Stimulated activated CD4-positive, alpha-beta T cell treated with anti-CD3 and anti-CD28 coated beads, Interleukin-4, amount 100 ng/mL, for 4 hours (primary cell): Measurements from ENCODE around the gene MORC2.
A peak's percentile ranks its signal among the peaks of the same experiment; 100 is the strongest.

Experiments used
- DNase-seq, 2 experiments: peaks; one replicate each; pipeline ENCODE4 v3.0.0-alpha.2; 2020

The MORC2 gene

DNA sequence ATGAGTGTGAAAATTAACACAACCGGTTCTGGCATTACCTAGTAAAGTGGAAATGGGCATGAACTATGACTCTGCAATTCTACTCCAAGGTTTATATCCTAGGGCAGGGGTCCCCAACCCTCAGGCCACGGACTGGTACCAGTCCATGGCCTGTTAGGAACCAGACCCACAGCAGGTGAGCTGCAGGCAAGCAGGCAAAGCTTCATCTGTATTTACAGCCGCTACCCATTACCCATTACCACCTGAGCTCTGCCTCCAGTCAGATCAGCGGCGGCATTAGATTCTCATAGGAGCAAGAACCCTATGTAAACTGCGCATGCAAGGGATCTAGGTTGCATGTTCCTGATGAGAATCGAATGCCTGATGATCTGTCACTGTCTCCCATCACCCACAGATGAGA is 49.8 kb downstream of the MORC2 start:
- DNase-seq = no peak

DNA sequence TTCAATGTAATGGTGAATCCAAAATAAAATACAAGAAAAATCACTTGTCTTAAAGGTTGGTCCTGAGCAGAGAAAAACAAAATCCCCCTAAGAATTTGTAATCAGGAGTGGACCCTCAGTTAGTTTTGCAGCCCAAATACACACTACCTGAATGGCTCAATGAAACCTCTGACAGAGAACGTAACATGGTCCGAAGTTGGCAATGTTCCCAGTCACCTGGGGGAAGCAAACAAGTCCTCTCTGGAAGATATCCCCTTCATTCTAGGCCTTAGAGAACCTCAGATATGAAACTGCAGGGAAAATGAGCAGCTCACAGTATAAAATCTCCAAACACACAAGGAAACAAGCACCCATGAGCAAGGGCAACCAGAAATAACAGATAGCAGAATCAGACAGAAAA is 58.2 kb downstream of the MORC2 start:
- DNase-seq = no peak

DNA sequence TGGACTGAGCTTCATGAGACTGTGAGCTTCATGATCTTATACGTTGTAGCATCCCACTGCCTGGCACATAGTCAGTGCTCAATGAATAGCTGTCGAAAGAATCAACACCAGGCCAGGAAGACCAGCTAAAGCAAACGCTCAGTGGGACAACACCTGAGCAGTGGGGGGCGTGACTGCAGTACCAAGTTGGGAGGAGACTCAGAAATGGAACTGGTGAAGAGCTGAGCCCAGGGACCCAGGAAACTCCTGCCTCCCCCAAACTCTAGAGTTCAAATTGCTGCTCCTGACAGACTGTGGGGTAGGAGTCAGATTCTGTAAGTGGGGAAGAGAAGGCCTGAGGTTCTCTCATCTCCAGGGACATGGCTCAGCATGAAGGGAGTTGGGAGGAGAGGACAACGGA is 59.3 kb downstream of the MORC2 start:
- DNase-seq = no peak

DNA sequence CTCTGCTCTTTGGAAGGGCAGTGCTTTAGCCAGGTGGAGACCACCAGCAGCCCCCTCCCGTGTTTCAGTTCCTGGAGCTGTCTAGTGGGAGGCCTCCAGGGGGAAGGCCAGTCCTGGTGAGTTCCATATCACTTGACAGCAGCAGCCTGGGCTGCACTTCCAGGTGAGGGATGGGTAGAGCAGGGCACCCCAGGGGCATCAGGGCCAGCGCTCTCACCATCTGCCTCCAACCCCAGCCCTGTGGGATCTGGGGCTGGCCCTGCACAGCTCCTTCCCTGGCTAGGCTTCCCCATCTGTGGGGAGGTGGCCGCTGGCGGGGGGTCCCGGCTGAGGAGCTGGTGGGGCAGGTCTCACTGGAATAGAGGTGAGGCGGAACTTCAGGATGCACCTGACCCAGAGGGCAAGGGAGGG is 60.5 kb downstream of the MORC2 start:
- no peak for DNase-seq

DNA sequence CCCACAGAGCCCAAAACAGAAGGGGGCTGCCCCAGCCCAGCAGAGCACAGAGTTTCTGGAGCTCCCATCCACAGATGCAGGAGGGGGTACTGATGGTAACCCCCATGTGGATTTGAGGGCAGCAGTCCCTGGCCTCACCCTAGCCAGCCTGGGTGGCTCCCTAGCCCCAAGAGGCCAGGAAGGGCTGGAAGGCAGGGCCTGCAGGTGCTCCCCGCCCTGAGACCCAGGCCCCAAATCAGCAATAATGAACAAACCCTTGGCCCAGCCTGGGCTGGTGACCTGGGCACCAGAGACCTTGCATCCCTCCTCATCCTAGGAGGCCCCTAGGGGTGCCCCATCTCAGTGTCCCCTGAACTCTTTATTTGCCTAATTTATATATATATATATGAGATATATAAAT is 61.6 kb downstream of the MORC2 start:
- no peak for DNase-seq

DNA sequence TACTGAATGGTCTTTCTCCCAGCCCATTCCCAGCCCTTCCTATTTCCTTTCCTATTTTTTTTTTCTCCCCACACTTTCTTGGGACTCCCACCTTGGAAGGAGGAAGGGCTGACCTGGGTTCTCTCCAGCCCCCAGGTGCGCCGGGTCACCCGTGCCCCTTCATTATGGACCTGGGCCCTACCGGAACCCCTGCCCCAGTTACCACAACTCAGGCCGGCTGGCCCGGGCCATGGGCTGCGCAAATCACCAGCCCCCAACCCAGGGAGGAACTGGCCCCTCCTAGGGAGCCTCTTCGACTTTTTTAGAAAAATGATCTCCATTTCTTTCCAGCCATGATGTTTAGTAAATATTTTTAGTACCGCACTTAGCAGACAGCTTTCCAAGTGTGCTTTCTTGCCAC is 62.2 kb downstream of the MORC2 start:
- DNase-seq = no peak

DNA sequence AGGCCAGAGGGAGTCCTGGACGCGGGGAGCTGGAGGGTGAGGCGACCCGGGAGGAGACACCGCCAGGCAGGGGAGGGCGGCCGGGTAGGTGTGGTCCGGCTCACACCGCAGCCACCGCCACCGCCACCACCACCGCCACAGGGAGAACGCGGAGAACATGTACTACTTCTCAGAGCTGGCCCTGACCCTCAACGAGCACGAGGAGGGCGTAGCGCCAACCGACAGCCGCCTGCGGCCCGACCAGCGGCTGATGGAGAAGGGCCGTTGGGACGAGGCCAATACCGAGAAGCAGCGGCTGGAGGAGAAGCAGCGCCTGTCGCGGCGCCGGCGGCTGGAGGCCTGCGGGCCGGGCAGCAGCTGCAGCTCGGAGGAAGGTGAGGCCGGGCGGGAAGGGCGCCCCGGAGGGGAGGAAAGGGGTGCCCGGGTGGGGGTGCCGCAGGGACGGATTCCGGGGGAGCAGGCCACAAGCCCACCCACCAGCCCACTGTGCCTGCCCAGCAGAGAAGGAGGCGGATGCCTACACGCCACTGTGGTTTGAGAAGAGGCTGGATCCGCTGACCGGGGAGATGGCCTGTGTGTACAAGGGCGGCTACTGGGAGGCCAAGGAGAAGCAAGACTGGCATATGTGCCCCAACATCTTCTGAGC is 62.8 kb downstream of the MORC2 start:
- no peak for DNase-seq

DNA sequence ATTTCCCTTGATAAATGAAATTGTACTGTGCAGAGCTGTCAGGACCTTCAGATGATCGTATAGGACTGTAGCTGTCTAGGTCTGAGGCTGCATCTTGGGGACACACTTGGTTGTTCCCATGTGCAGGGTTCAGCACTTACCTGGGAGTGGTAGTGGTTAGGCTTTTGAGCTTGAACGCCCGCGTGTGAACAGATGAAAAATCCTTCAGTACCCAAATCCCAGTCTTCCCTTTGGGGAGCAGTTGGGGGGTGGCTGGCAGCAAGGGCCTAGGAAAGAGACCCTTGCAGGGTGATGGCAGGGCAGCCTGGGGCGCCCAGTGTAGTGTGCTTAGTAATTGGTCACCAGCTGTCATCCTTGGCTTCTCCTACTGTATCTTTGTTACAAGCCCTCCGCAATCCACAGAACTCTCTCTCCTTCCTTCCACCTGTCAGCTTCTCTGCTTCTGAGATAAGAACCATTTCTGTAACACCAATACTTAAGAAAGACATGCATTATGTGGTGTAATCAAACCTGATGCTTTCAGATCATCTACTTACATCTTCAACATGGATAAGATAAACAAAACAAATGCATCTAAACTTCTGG is 64.6 kb downstream of the MORC2 start:
- no peak for DNase-seq

DNA sequence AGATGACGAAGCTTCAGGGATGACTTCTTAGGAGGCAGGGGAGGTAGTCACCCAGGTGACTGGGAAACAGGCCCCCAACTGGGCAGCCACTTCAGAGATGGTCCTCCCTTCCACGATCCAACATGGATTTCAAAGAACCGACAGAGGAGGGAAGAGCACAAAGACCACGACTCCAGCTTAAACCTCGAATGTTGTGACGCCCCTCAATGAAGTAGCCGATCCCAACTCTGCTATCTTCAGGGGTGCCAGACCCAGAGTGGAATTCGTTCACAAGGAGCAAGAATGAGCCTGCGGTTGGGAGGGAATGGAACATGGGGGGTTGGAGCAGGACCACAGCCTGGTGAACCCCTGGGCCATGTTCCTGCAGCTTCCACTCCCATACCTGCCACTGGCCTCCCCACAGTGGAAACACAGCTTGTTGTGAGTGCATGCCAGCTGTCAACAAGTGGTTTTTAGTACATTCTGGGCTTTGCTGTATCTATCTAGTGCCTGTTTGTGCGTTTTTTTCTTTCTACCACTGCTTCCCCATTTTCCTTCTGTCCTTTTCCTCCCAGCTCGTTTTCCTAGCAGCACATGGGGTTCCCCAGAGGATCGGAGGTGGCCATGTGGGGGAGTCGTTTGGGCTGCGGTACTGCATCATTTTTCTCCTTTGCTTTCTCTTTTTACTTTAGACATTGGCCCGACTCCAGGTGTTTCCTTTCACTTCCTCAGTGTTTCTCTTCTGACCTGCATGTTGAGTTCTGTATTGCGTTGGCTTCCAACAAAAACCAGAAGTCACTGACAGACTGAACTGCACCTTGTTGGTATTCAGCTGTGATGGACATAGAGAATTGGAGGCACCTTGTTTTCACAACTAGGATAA is 65.8 kb downstream of the MORC2 start:
- no peak for DNase-seq

DNA sequence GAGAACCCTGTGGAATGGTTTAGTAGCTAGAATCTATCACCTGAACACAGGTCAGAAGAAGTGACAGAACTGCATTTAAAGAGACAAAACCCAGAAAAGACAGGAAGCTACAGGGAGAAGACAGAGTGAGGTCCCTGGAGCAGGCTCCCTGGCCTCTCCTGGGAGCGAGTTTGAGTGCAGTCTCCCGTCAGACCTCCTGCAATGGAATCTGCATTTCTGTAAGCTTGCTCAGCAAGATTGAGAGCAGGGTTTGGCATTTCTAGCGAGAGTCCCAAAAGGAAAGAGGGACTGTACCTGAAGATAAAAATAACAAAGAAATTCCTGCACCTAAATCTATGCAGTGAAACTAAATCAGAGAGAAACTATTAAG is 74.2 kb downstream of the MORC2 start:
- no peak for DNase-seq

DNA sequence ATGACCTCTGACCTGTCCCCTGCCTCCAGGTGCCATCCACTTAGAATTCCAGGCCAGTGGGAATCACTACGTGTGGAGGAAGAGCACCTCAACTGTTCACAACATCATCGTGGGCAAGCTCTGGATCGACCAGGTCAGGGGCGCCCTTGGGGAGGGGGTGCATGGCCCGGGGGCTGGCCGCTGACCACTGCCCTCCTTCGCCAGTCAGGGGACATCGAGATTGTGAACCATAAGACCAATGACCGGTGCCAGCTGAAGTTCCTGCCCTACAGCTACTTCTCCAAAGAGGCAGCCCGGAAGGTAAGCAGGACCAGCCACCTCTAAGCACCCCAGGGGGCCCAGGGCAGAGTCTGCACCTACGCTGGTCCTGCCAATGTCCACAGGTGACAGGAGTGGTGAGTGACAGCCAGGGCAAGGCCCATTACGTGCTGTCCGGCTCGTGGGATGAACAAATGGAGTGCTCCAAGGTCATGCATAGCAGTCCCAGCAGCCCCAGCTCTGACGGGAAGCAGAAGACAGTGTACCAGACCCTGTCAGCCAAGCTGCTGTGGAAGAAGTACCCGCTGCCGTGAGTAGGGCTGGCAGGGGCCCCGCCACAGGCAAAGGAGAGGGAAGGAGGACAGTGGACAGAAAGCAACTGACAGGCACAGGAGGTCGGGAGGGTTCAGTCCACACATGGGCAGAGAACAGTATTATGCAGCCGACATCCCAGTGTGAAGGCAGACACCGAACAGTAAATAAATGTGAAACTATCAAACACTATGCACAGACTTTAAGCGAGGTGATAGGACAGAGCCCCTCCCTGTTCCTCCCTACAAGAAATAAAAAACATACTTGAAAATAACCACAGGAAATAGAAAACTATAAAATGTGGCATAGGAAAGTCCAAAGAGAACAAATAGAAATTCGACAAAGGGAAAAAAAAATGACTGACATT is 74.9 kb downstream of the MORC2 start:
- no peak for DNase-seq

DNA sequence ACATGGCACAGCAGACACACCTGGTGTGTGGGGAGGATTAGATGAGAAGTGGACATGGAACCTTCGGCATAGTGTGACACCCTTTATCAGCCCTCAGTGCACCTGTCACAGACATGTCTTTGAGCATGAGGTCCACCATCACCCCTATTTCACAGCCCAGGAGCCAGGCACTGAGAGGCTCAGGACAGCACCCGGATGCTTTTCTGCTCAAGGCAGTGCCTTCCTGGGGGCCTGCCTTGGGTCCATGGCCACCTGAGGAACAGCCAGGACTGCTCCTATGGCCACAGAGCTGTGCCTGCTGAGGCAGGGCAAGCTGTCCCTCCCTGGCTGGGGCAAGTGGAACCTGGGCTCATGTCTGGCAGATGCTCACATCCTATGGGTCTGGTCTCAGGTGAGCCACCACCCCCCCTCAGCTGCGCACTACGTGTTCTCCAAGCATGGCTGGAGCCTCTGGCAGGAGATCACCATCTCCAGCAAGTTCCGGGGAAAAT is 75.8 kb downstream of the MORC2 start:
- DNase-seq = no peak

DNA sequence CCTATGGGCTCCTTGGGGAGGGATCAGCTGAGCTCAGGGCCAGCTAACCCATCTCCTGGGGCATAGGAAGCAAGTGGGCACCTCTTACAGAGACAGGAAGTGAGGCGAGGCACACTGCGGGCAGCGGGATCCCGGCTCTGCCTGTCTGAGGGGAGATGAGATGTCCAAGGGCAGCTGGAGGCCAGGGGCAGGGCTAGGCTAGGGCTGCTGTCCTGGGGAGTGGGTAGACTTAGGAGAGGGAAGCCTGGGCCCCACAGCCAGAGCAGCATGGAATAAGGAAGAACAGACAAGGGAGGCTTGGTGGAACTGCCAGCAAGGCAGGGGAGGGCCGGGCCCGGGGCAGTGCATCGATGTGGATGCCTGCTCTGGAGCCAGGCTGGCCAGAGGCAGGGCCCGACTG is 76.3 kb downstream of the MORC2 start:
- no peak for DNase-seq

DNA sequence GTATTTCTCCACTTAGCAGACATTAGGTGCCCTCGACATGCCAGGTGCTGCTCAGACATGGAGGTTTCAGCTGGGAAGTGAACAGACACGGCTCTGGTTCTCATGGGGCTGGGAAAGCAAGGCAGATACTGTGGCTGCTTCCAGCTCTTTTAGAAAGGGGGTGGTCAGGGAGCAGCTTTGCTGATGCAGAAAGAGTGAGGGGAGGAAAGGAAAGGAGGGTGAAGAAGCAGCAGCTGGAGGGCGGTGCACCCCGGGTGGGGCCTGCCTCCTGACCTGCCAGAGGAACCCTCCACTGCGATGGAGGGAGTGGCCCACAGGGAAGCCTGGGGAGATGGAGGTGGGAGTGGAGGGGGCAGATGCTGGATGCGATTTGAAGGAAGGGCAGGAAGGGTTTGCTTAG is 76.8 kb downstream of the MORC2 start:
- DNase-seq = no peak

DNA sequence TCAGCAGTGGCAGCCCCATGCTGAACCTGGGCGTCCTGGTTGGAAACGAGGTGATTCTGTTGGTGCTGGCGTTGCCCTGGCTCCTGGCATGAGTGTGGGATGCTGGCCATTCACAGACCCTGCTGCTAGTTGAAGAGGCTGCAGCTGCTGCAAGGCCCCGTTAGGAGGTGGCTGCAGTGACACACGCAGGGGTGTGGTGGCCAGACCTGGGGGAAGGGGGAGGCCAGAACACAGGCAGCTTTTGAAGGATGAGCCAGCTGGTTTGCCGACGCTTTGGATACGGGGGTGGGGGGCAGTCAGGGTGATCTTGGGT is 77.2 kb downstream of the MORC2 start:
- DNase-seq = no peak

DNA sequence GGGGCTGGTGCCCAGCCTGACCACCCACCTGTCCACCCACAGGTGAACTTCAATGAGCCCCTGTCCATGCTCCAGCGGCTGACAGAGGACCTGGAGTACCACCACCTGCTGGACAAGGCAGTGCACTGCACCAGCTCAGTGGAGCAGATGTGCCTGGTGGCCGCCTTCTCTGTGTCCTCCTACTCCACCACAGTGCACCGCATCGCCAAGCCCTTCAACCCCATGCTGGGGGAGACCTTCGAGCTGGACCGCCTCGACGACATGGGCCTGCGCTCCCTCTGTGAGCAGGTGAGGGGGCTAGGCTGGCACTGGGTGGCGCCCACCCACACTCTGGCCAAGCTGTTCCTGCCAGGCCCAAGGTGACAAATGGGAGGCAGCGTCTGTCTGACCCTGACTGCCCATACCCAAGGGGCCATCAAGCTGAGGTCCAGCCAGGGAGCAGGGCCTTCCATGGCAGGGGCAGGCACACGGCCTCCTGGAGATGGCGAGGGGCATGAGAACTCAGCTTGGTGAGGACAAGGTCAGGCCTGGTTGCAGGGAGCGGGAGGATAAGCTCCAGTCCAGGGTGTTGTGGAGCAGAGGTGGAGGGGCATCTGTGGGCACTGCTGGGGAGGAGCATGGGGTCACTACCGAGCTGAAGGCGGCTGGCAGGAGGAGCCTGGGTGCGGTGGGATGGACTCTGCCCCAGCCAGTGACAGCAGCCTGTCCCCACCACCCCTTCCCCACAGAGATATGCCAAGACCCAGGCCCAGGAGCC is 77.7 kb downstream of the MORC2 start:
- DNase-seq = peak; percentile 13 to 27

DNA sequence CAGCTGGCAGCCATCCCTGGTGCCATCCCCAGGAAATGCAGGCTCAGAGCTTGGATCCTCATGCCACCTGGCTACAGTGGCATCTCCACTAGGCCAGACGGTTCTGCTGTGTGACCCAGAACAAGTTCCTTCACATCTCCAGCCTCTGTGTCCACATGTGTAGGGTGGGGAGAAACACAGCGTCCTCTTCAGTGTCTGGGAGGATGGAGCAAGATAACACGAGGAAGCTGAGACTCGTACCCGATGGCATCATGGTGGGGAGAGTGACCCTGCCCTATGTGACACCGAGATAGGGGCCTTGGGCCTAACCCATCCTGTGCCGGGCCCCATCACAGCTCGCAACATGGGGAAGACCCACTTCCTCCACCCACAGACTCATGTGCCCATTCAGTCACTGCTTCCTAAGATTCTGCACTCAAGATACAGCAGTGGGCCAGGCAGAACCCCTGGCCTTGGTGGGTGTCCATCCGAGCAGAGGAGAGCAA is 78.5 kb downstream of the MORC2 start:
- DNase-seq = no peak

DNA sequence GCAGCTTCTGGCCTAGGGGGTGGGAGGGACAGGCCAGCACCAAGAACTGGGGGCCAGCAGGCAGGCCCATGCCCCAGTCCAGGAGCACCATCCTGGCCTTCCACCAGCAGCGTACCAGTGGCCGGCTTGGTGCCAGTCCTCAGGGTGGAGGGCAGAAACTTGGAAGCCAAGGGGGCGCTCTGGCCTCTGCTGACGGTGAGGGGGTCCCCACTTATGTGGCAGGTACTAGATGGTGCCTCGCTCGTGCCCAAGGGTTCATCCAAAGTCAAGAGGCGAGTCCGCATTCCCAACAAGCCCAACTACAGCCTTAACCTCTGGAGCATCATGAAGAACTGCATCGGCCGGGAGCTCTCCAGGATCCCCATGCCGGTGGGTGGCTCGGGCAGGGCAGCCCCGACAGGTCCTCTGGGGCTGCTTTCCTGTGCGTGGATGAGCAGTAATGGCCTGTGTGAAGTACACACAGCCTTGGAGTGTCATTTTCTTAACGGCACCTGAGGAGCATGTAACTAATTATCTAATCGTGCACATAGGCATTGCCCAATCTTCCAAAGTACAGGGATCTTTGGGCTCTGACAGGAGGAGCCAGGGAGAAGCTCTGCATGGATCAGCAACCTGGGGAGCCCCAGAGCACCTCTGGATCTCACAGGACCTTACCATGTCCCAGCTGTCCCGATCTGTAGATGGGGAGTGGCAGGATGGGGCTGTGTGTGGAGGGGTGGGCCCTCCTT is 79.1 kb downstream of the MORC2 start:
- no peak for DNase-seq

DNA sequence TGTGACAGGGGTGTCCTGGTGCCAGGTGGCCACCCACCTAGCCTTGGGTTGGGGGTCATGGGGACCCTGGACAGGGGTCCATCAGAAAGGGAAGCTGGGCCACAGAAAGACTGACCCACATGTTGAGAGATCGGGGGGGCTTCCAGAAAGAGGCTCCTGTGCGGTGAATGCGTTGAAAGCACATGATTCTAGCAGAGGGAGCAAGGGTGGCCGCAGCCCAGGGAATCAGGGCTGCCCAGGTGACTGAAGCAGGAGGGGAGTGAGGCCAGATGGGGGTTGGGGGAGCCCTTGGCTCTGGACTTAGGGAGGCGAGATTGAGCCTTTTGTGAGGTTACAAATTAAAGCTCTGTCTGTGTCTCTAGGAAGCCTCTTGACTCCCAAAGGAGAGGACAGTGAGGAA is 80.7 kb downstream of the MORC2 start:
- no peak for DNase-seq

DNA sequence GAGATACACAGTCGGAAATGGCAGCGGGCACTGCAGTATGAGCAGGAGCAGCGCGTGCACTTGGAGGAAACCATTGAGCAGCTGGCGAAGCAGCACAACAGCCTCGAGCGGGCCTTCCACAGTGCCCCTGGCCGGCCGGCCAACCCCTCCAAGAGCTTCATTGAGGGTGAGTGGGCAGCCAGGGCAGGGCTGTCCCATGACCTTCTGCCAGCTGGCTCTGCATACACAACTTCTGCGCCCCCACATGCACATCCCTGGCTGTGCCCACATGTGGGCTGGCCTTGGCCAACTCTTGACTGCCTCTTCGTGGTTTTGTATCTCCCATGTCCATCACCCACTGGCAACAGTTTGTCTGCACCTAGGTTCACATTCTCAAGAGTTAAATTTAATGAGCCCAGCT is 81.1 kb downstream of the MORC2 start:
- no peak for DNase-seq

DNA sequence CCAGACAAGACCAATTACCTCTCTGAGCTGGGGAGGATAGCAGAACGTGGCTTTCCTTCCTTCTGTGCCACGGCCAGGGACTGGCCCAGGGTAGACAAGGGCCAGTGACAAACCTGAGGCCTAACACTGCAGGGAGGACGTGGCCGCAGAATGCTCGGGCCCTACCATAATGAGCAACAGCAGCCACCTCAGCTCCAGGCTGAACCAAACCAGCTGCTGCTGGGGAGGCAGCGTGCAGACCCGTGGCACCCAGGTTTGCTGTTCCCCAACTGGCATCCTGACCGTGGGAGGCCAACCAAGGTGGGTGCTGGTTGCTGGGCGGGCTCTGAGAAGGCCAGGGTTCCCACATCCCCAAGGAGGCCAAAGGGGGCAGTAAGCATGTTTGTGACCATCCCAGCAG is 83.0 kb downstream of the MORC2 start:
- DNase-seq = no peak

DNA sequence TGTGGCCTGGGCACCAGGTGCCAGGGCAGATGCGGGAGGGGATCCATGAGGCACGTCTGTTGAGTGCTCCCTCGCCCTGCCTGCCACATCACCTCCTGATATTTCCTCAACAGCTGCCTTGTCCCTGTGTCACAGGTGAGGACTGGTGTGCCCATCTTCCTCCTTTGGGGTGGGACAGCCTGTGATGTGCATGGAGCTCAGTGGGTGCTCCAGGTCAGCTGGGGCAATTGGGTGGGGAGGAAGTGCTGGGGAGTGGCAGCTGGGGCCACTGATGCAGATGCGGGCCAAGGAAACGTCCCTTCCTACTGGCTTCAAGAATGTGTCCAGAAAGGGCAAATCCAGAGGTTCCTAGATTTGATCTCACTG is 83.6 kb downstream of the MORC2 start:
- DNase-seq = no peak
